OCI-LY7 (cell line): ENCODE results near the gene LPO. TPM values are rescaled to one million over a fixed set of nuclear protein-coding genes. Genes with fewer than 3 reads are reported as not detected.

ENCODE experiments used
- BruUV-seq: library from RNA; stranded (reverse); fragments of 400-500 nt; replicated peaks from 2 replicates; lab custom pipeline; 2021; lab: Mats Ljungman, UMichigan
- CTCF ChIA-PET: fragments of 300-600 bp; sonication (Branson Sonifier 250); formaldehyde crosslinking; loops from one replicate; lab custom pipeline; 2022; ENCODE audit warnings: antibody characterized with exemption; ENCODE audit not compliant: unreplicated experiment; lab: Charles Lee
- POLR2A ChIA-PET: fragments of 300-600 bp; sonication (Branson Sonifier 250); formaldehyde crosslinking; loops from one replicate; lab custom pipeline; 2022; ENCODE audit warnings: antibody characterized with exemption; lab: Charles Lee
- DNase-seq: peaks from one replicate; pipeline ENCODE4 v3.0.0-alpha.2; 2015; ENCODE audit warnings: low spot score
- H2AFZ ChIP-seq: fragments of 200-600 bp; sonication (generic), shearing (Covaris generic); 2 replicates; pipeline ENCODE4 v1.6.1; 2014; ENCODE audit warnings: mild to moderate bottlenecking, antibody characterized with exemption, low read length, moderate library complexity
- H3K27ac ChIP-seq: fragments of 200-600 bp; sonication (generic); 2 replicates; pipeline ENCODE4 v1.5.1; 2014; ENCODE audit warnings: mixed run types, low read depth, mild to moderate bottlenecking, moderate library complexity, low read length, inconsistent platforms; ENCODE audit not compliant: poor library complexity, severe bottlenecking
- H3K36me3 ChIP-seq: fragments of 200-600 bp; sonication (generic); 2 replicates; pipeline ENCODE4 v1.6.1; 2014; ENCODE audit warnings: mild to moderate bottlenecking, antibody characterized with exemption, low read length, moderate library complexity, mixed read lengths; ENCODE audit not compliant: insufficient read depth
- H3K4me1 ChIP-seq: fragments of 200-600 bp; sonication (generic); 2 replicates; pipeline ENCODE4 v1.5.1; 2014; ENCODE audit warnings: mild to moderate bottlenecking, low read length; ENCODE audit not compliant: insufficient read depth, poor library complexity, severe bottlenecking
- H3K4me2 ChIP-seq: fragments of 200-600 bp; sonication (generic); 2 replicates; pipeline ENCODE4 v1.6.1; 2014; ENCODE audit warnings: mild to moderate bottlenecking, low read length
- H3K4me3 ChIP-seq: fragments of 200-600 bp; sonication (generic); 2 replicates; pipeline ENCODE4 v1.5.1; 2014; ENCODE audit warnings: mild to moderate bottlenecking, low read depth, low read length; ENCODE audit not compliant: poor library complexity, severe bottlenecking
- H3K79me2 ChIP-seq: fragments of 200-600 bp; sonication (generic); 2 replicates; pipeline ENCODE4 v1.6.1; 2016; ENCODE audit warnings: low read depth, mild to moderate bottlenecking, low read length, moderate library complexity, mixed read lengths; ENCODE audit not compliant: insufficient read depth
- H3K9me2 ChIP-seq: fragments of 200-600 bp; sonication (generic); 2 replicates; pipeline ENCODE4 v1.6.1; 2016; ENCODE audit warnings: mild to moderate bottlenecking, low read length, mixed read lengths; ENCODE audit not compliant: insufficient read depth
- H3K9me3 ChIP-seq: fragments of 200-600 bp; sonication (generic); 2 replicates; pipeline ENCODE4 v1.6.1; 2014; ENCODE audit warnings: mild to moderate bottlenecking, mixed run types, low read length, mixed read lengths
- H4K20me1 ChIP-seq: fragments of 200-600 bp; sonication (generic); 2 replicates; pipeline ENCODE4 v1.6.1; 2014; ENCODE audit warnings: mild to moderate bottlenecking, antibody characterized with exemption, low read length, moderate library complexity, mixed read lengths; ENCODE audit not compliant: insufficient read depth
- EZH2phosphoT487 ChIP-seq: fragments of 200-600 bp; sonication (generic); IDR thresholded peaks from 2 replicates; pipeline ENCODE4 v1.6.1; 2018; ENCODE audit warnings: low read depth, borderline replicate concordance, mild to moderate bottlenecking, mixed run types, antibody characterized with exemption, low read length, moderate library complexity, mixed read lengths
- intact Hi-C: fragments of 100-400 bp; cut with micrococcal nuclease; formaldehyde crosslinking; loops from one replicate; pipeline ENCODE4 v1.10.0; 2022; ENCODE audit not compliant: unreplicated experiment
- total RNA-seq, 2 experiments: library from RNA; depleted of rRNA in 1 of 2; stranded (reverse); fragments of >200 nt in 1 of 2; shearing (Covaris generic) in 1 of 2; gene quantifications; 2 replicates each; pipeline ENCODE4 v1.2.3, GENCODE V29; 2014 to 2022
- TF ChIP-seq, protein P1 (sequence below): fragments of 200-600 bp; sonication (generic); conservative IDR thresholded peaks from 2 replicates; pipeline ENCODE4 v1.5.1; 2014; ENCODE audit warnings: mild to moderate bottlenecking, antibody characterized with exemption, low read length, moderate library complexity, mixed read lengths

LPO gene
- total RNA-seq, 2 experiments from 2014 or later = not detected

DNA sequence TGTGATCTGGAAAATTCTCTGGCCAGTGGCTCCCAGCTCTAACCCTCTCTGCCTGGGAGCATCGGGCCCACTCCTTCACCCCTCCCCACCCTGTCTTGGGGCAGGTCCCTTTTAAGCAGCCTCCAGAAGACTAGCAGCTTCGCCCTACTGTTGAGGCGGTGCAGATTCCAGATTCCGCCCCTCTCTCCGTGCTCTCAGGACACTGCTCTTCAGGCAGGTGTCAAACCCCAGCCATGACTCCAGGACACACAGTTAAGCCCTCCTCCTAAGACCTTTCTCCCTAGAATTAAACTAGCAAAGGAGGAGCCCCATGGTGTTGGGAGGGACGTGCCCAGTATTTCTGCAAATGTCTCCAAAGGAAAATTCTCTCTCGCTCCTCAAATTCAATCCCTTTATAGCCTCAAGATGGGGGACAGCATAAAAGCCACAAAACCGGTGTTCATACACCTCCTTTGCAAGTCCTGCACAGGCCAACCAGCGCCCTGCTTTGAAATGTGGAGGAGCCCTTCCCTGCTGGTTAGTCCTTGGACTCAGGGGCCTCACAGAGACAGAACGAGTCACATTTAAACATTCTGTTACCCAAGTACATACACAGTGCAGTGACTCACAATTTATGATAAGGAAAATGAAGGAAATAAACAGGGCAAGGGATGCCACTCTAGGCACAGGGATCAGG is 7.2 kb downstream of the LPO start:
- intact Hi-C loops = no loop called here
- Histone ChIP-seq H2AFZ (no peak overlapping the region), H3K79me2 (no peaks in the 10 kb centered on the region), H3K27ac (no peak overlapping the region), H3K4me3 (no peak overlapping the region), H3K4me1 (no peaks in the 10 kb centered on the region), H3K4me2 (no peak overlapping the region), H4K20me1 (no peaks in the 10 kb centered on the region), H3K9me3 (no peaks in the 10 kb centered on the region), H3K9me2 (no peaks in the 10 kb centered on the region), H3K36me3 (no peaks in the 10 kb centered on the region)
- ChIA-PET POLR2A (interaction anchor here (0.5 kb wide), 1 partner anchor 656 kb away, joined by 4 read pairs; no protein-coding TSS in a partner anchor), CTCF (no interaction called here)
- no TSS peak for BruUV-seq
- TF ChIP-seq EZH2phosphoT487 = no peak
- TF ChIP-seq, protein P1, sequence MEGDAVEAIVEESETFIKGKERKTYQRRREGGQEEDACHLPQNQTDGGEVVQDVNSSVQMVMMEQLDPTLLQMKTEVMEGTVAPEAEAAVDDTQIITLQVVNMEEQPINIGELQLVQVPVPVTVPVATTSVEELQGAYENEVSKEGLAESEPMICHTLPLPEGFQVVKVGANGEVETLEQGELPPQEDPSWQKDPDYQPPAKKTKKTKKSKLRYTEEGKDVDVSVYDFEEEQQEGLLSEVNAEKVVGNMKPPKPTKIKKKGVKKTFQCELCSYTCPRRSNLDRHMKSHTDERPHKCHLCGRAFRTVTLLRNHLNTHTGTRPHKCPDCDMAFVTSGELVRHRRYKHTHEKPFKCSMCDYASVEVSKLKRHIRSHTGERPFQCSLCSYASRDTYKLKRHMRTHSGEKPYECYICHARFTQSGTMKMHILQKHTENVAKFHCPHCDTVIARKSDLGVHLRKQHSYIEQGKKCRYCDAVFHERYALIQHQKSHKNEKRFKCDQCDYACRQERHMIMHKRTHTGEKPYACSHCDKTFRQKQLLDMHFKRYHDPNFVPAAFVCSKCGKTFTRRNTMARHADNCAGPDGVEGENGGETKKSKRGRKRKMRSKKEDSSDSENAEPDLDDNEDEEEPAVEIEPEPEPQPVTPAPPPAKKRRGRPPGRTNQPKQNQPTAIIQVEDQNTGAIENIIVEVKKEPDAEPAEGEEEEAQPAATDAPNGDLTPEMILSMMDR = no peak
- no peak for DNase-seq

DNA sequence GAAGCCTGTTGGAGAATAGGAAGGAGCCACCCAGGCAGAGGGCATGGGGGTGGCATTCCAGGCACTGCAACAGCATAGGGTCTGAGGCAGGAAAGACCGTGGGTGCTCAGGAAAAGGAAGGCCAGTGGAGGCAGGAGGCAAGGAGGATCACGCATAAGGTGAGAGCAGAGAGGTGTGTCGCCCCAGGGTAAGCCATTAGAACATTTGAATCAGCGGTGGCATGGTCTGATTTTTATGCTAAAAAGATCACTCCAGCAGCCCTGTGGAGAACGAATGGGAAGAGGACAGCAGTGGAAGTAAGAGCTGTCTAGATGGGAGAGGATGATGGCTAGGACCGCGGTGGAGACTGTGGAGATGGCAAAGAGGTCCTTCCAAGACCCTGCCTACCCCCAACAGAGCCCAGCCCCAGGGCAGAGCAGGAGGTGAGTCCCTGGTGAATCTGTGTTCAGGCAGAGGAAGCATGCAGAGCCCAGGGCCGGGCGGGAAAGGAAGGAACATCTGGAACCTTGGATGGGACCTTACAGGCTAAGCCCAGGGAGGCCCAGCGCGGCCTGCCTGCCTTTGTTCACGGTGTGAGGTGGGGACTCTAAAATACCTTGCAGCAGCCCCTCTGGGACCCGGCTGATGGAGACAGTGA is 7.8 kb downstream of the LPO start:
- ChIA-PET POLR2A (no interaction called here), CTCF (no interaction called here)
- no peaks in the 10 kb centered on the region for H3K9me2 ChIP-seq
- no peaks in the 10 kb centered on the region for H3K4me1 ChIP-seq
- TF ChIP-seq, protein P1 = no peak
- TF ChIP-seq EZH2phosphoT487 = no peak
- no peak overlapping the region for H3K4me2 ChIP-seq
- no peak overlapping the region for H3K27ac ChIP-seq
- no peaks in the 10 kb centered on the region for H3K79me2 ChIP-seq
- H2AFZ ChIP-seq = no peak overlapping the region
- DNase-seq = no peak
- BruUV-seq = no TSS peak
- H3K36me3 ChIP-seq = no peaks in the 10 kb centered on the region
- intact Hi-C loops = no loop called here
- no peaks in the 10 kb centered on the region for H3K9me3 ChIP-seq
- H3K4me3 ChIP-seq = no peak overlapping the region
- H4K20me1 ChIP-seq = no peaks in the 10 kb centered on the region

DNA sequence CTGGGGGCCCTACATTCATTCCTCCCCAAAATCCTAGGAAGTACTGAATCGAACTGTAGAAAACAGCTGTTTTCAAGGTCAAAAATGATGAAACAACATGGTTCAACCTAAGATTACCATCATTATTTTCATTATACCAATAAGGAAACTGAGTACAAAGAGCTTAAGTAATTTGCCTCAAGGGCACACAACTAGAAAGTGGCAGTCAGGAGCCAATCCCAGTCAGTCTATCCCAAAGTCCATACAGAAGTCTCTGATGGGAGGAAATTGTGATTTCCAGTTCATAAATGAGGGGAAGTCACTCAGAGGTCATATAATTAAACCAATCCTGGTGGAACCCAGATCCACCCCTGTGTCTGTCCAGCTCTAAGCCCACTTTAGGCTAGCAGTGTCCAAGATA is 8.4 kb downstream of the LPO start:
- TF ChIP-seq, protein P1 = no peak
- no peak for TF ChIP-seq EZH2phosphoT487
- H3K4me1 ChIP-seq = no peaks in the 10 kb centered on the region
- CTCF ChIA-PET = no interaction called here
- intact Hi-C loops = no loop called here
- POLR2A ChIA-PET = interaction anchor here (0.7 kb wide), 1 partner anchor 214 kb away, joined by 3 read pairs; no protein-coding TSS in a partner anchor
- H3K4me2 ChIP-seq = no peak overlapping the region
- no peaks in the 10 kb centered on the region for H3K9me2 ChIP-seq
- no peaks in the 10 kb centered on the region for H3K36me3 ChIP-seq
- BruUV-seq = no TSS peak
- H2AFZ ChIP-seq = no peak overlapping the region
- no peaks in the 10 kb centered on the region for H4K20me1 ChIP-seq
- no peaks in the 10 kb centered on the region for H3K79me2 ChIP-seq
- no peak overlapping the region for H3K4me3 ChIP-seq
- H3K9me3 ChIP-seq = no peaks in the 10 kb centered on the region
- no peak overlapping the region for H3K27ac ChIP-seq
- DNase-seq = no peak
